Spinal cord (tissue), 10 donors: ENCODE results near the gene DPM1. TPM values are rescaled to one million over a fixed set of nuclear protein-coding genes. Genes with fewer than 3 reads are reported as not detected.

Experiments used
- DNase-seq, 6 donors: peaks; one replicate each; pipeline versions ENCODE4 v3.0.0 to v3.0.0-alpha.2; 2013 to 2015; ENCODE audit warnings: low spot score in 6 of 6, low read depth in 4 of 6
- H3K27ac ChIP-seq: one replicate; pipeline ENCODE4 v1.5.1; 2013; ENCODE audit warnings: low read depth, low read length, control low read depth
- H3K27me3 ChIP-seq: one replicate; pipeline ENCODE4 v1.6.1; 2013; ENCODE audit warnings: low read length; ENCODE audit not compliant: control insufficient read depth, insufficient read depth
- H3K36me3 ChIP-seq: one replicate; pipeline ENCODE4 v1.6.1; 2013; ENCODE audit warnings: low read length; ENCODE audit not compliant: control insufficient read depth, insufficient read depth
- H3K4me1 ChIP-seq: one replicate; pipeline ENCODE4 v1.6.1; 2013; ENCODE audit warnings: low read length; ENCODE audit not compliant: control insufficient read depth, insufficient read depth
- H3K4me3 ChIP-seq: one replicate; pipeline ENCODE4 v1.5.1; 2013; ENCODE audit warnings: low read depth, low read length, control low read depth
- H3K9me3 ChIP-seq: one replicate; pipeline ENCODE4 v1.6.1; 2013; ENCODE audit warnings: low read length; ENCODE audit not compliant: control insufficient read depth, insufficient read depth
- WGBS: methylation state at CpG from one replicate; pipeline ENCODE4 v1.1.5; 2013; ENCODE audit warnings: missing lambda C conversion rate; ENCODE audit not compliant: insufficient coverage; 5-methylcytosine and 5-hydroxymethylcytosine counted together
- polyA plus RNA-seq, 2 donors: library from polyadenylated mRNA; unstranded; fragments of 120-200 nt; gene quantifications; one replicate each; pipeline ENCODE4 v1.2.1, GENCODE V29; 2013; ENCODE audit not compliant: insufficient read length in 2 of 2
- total RNA-seq, 2 donors: library from RNA; depleted of rRNA in 1 of 2; stranded (reverse); fragments of 120-200 nt in 1 of 2; fragments of >200 nt in 1 of 2; gene quantifications; one replicate each; pipeline versions ENCODE4 v1.2.3 to v1.2.4, GENCODE V29; 2013 to 2014
- donor health status: healthy.

DPM1 gene
- total and polyA plus RNA-seq, 4 donors: 35.5 to 50.7 (median 43.2) TPM

GRCh38 chr20:50996901-50997865 is 38.9 kb upstream of the DPM1 start:
- H3K9me3 ChIP-seq: peaks cover 3% of the 10 kb centered on the region
- H3K36me3 ChIP-seq: no peaks in the 10 kb centered on the region
- no peak overlapping the region for H3K4me3 ChIP-seq
- H3K27ac ChIP-seq: no peak overlapping the region
- H3K27me3 ChIP-seq: no peaks in the 10 kb centered on the region
- peaks cover 10% of the 10 kb centered on the region for H3K4me1 ChIP-seq
- DNase-seq: peak in 1 of 6 donors; percentile 39
- 69% methylated on average over 6 of the region's 10 CpGs for WGBS

- Histone ChIP-seq H3K4me1 (peaks cover 10% of the 10 kb centered on the region), H3K36me3 (no peaks in the 10 kb centered on the region), H3K4me3 (no peak overlapping the region), H3K27ac (no peak overlapping the region), H3K9me3 (peaks cover 3% of the 10 kb centered on the region), H3K27me3 (no peaks in the 10 kb centered on the region)
- WGBS: 87% methylated on average over 4 of the region's 5 CpGs
- DNase-seq: no peak
These were observed 37.2 kb upstream of the DPM1 start for GRCh38 chr20:50995506-50995905.

- no peaks in the 10 kb centered on the region for H3K36me3 ChIP-seq
- H3K9me3 ChIP-seq: peaks cover 3% of the 10 kb centered on the region
- WGBS: 38% methylated on average over 2 of the region's 9 CpGs
- H3K27ac ChIP-seq: no peak overlapping the region
- no peaks in the 10 kb centered on the region for H3K27me3 ChIP-seq
- peak in 2 of 6 donors; percentile 81 to 84 for DNase-seq
- H3K4me1 ChIP-seq: peaks cover 10% of the 10 kb centered on the region
- no peak overlapping the region for H3K4me3 ChIP-seq
These were observed 35.5 kb upstream of the DPM1 start for GRCh38 chr20:50993876-50994275.

- no peaks in the 10 kb centered on the region for H3K27me3 ChIP-seq
- peaks cover 3% of the 10 kb centered on the region for H3K9me3 ChIP-seq
- 43% methylated on average over 9 of the region's 13 CpGs for WGBS
- DNase-seq: peak in 2 of 6 donors; percentile 55 to 81
- H3K4me3 ChIP-seq: no peak overlapping the region
- H3K4me1 ChIP-seq: peaks cover 10% of the 10 kb centered on the region
- H3K36me3 ChIP-seq: no peaks in the 10 kb centered on the region
- H3K27ac ChIP-seq: no peak overlapping the region
These were observed 34.6 kb upstream of the DPM1 start for GRCh38 chr20:50992733-50993457.

- DNase-seq: no peak
- Histone ChIP-seq H3K36me3 (no peaks in the 10 kb centered on the region), H3K27ac (no peak overlapping the region), H3K4me1 (peaks cover 13% of the 10 kb centered on the region), H3K9me3 (peaks cover 3% of the 10 kb centered on the region), H3K4me3 (no peak overlapping the region), H3K27me3 (no peaks in the 10 kb centered on the region)
- 65% methylated on average over 2 of the region's 4 CpGs for WGBS
These were observed 34.0 kb upstream of the DPM1 start for GRCh38 chr20:50992336-50992732.

- Histone ChIP-seq H3K4me3 (no peak overlapping the region), H3K27ac (no peak overlapping the region), H3K36me3 (no peaks in the 10 kb centered on the region), H3K9me3 (peaks cover 3% of the 10 kb centered on the region), H3K27me3 (no peaks in the 10 kb centered on the region), H3K4me1 (peaks cover 14% of the 10 kb centered on the region)
- DNase-seq: no peak
- 94% methylated on average over 2 of the region's 3 CpGs for WGBS
These were observed 32.7 kb upstream of the DPM1 start for GRCh38 chr20:50991076-50991475.

- no peaks in the 10 kb centered on the region for H3K27me3 ChIP-seq
- peaks cover 8% of the 10 kb centered on the region for H3K4me1 ChIP-seq
- H3K36me3 ChIP-seq: no peaks in the 10 kb centered on the region
- H3K4me3 ChIP-seq: no peak overlapping the region
- H3K9me3 ChIP-seq: no peaks in the 10 kb centered on the region
- WGBS: 18% methylated on average over 11 of the region's 13 CpGs
- H3K27ac ChIP-seq: no peak overlapping the region
- peak; percentile 74 to 97 (median 82) for DNase-seq
These were observed 29.3 kb upstream of the DPM1 start for GRCh38 chr20:50987493-50988210.

- H3K27me3 ChIP-seq: no peaks in the 10 kb centered on the region
- H3K4me3 ChIP-seq: no peak overlapping the region
- peaks cover 14% of the 10 kb centered on the region for H3K4me1 ChIP-seq
- H3K36me3 ChIP-seq: no peaks in the 10 kb centered on the region
- H3K27ac ChIP-seq: no peak overlapping the region
- DNase-seq: no peak
- H3K9me3 ChIP-seq: no peaks in the 10 kb centered on the region
- WGBS: 100% methylated on average over 1 of the region's 2 CpGs
These were observed 25.0 kb upstream of the DPM1 start for GRCh38 chr20:50983321-50983720.

GRCh38 chr20:50982363-50982762 is 24.0 kb upstream of the DPM1 start:
- H3K4me1 ChIP-seq: peaks cover 11% of the 10 kb centered on the region
- H3K27ac ChIP-seq: no peak overlapping the region
- 26% methylated on average over 3 of the region's 4 CpGs for WGBS
- no peaks in the 10 kb centered on the region for H3K27me3 ChIP-seq
- DNase-seq: peak in 1 of 6 donors; percentile 43
- no peaks in the 10 kb centered on the region for H3K9me3 ChIP-seq
- H3K36me3 ChIP-seq: no peaks in the 10 kb centered on the region
- no peak overlapping the region for H3K4me3 ChIP-seq
